Hepatocyte (in vitro differentiated cells): ENCODE measurements around the gene COX19. TPM values are rescaled to one million over a fixed set of nuclear protein-coding genes. Genes with fewer than 3 reads are reported as not detected.
"Not testable (repeated sequence)": the region's sequence is repeated elsewhere in the genome, so short reads cannot be mapped to it uniquely, and the experiment has no call there.

ENCODE experiments used
- DNase-seq: peaks from one replicate; pipeline ENCODE4 v3.0.0-alpha.2; 2016; ENCODE audit warnings: low spot score
- H2AFZ ChIP-seq: fragments of 200-600 bp; sonication (generic); 2 replicates; pipeline ENCODE4 v1.6.0; 2016; ENCODE audit warnings: antibody characterized with exemption, mild to moderate bottlenecking
- H3K27ac ChIP-seq: fragments of 200-600 bp; sonication (generic); 2 replicates; pipeline ENCODE4 v1.5.1; 2016; ENCODE audit warnings: mild to moderate bottlenecking
- H3K27me3 ChIP-seq: fragments of 200-600 bp; sonication (generic); 2 replicates; pipeline ENCODE4 v1.6.1; 2016
- H3K36me3 ChIP-seq: fragments of 200-600 bp; sonication (generic); replicated peaks from 2 replicates; pipeline ENCODE4 v1.5.1; 2016; ENCODE audit warnings: low read depth; ENCODE audit not compliant: insufficient read depth
- H3K4me1 ChIP-seq: fragments of 200-600 bp; sonication (generic); 2 replicates; pipeline ENCODE4 v1.5.1; 2016; ENCODE audit warnings: mild to moderate bottlenecking, moderate library complexity; ENCODE audit not compliant: insufficient read depth
- H3K4me2 ChIP-seq: fragments of 200-600 bp; sonication (generic); 2 replicates; pipeline ENCODE4 v1.6.0; 2016
- H3K4me3 ChIP-seq: fragments of 200-600 bp; sonication (generic); 2 replicates; pipeline ENCODE4 v1.5.1; 2016; ENCODE audit warnings: mild to moderate bottlenecking
- H3K79me2 ChIP-seq: fragments of 200-600 bp; sonication (generic); 2 replicates; pipeline ENCODE4 v1.6.0; 2017; ENCODE audit warnings: mild to moderate bottlenecking
- H3K9me2 ChIP-seq: fragments of 200-600 bp; sonication (generic); replicated peaks from 2 replicates; pipeline ENCODE4 v1.6.0; 2017; ENCODE audit warnings: mild to moderate bottlenecking; ENCODE audit not compliant: insufficient read depth
- H3K9me3 ChIP-seq: fragments of 200-600 bp; sonication (generic); 2 replicates; pipeline ENCODE4 v1.5.1; 2016; ENCODE audit warnings: low read depth, mild to moderate bottlenecking
- H4K20me1 ChIP-seq: fragments of 200-600 bp; sonication (generic); 2 replicates; pipeline ENCODE4 v1.6.0; 2016; ENCODE audit warnings: mild to moderate bottlenecking; ENCODE audit not compliant: insufficient read depth, poor library complexity, severe bottlenecking
- EZH2 ChIP-seq: fragments of 200-600 bp; sonication (generic); IDR thresholded peaks from 2 replicates; pipeline ENCODE4 v1.6.1; 2016; ENCODE audit warnings: antibody characterized with exemption, mild to moderate bottlenecking, borderline replicate concordance
- EZH2phosphoT487 ChIP-seq: fragments of 200-600 bp; sonication (generic); IDR thresholded peaks from one replicate; pipeline ENCODE4 v1.6.1; 2018; ENCODE audit warnings: antibody characterized with exemption, mild to moderate bottlenecking, low read depth, moderate library complexity; ENCODE audit not compliant: unreplicated experiment, severe bottlenecking
- WGBS: methylation state at CpG from one replicate; pipeline ENCODE4 v1.1.6; 2016; ENCODE audit warnings: low lambda C conversion rate; ENCODE audit errors: missing lambda C conversion rate; 5-methylcytosine and 5-hydroxymethylcytosine counted together
- polyA plus RNA-seq: library from polyadenylated mRNA; unstranded; fragments of >200 nt; fragmentation: Nextera tagmentation; extraction: Ambion mirVana; gene quantifications from 2 replicates; pipeline ENCODE4 v1.2.1, GENCODE V29; 2016
- total RNA-seq: library from RNA; depleted of rRNA; stranded (reverse); fragments of >200 nt; gene quantifications from 2 replicates; pipeline ENCODE4 v1.2.3, GENCODE V29; 2014
- TF ChIP-seq, protein P1 (sequence below): fragments of 200-600 bp; sonication (generic); IDR thresholded peaks from 2 replicates; pipeline ENCODE4 v1.5.1; 2016; ENCODE audit warnings: antibody characterized with exemption, mild to moderate bottlenecking; ENCODE audit not compliant: poor library complexity

The COX19 gene
- total and polyA plus RNA-seq, 2 experiments from 2014 or later: 11.6 to 18.9 TPM

DNA sequence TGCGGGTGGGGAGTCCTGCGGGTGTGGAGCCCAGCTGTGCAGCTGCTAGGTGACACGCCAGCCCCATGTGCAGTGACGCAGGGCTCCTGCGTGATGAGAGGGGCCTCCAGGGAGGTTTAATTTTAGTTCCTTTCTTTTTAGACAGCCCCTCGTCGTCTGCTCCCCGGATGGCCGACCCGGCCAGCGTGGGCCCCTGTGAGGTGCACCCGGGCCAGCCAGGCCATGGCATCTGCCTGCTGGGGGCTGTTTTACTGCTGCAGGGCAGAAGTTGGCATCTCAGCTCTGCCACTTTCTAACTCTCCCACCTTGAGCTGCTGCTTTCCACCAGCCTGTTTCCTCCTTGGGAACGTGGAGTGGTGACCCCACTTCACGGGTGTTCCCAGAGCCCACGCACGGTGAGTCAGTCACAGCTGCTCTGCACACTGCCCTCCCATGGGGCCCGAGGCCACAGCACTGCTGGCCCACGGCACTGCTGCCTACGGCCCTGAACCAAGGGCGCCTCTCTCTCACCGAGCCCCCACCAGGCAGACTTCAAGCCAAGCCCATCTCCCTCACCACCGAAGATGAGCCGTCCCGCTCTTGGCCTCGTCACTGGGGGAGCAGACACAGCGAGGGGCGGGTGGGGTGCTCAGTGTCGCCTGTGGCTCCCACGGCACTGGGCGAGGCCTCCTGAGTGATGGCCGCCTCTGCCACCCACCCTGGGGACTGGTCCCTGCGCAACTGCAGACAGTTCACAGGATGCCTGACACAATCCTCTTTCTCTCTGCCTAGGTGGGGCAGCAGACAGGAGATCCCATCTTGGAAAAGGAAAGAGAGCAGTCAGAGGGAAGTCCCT, 28.9 kb upstream of the COX19 start:
- Histone ChIP-seq H3K4me2 (no peak overlapping the region), H3K79me2 (no peaks in the 10 kb centered on the region), H3K36me3 (no peaks in the 10 kb centered on the region), H3K27me3 (no peaks in the 10 kb centered on the region), H3K4me3 (no peak overlapping the region), H3K27ac (no peak overlapping the region), H3K9me2 (no peaks in the 10 kb centered on the region), H2AFZ (no peak overlapping the region), H4K20me1 (no peaks in the 10 kb centered on the region), H3K9me3 (no peaks in the 10 kb centered on the region), H3K4me1 (no peaks in the 10 kb centered on the region)
- 83% methylated on average over 25 of the region's 32 CpGs for WGBS
- TF ChIP-seq EZH2phosphoT487 (no peak), EZH2 (no peak)
- TF ChIP-seq, protein P1, sequence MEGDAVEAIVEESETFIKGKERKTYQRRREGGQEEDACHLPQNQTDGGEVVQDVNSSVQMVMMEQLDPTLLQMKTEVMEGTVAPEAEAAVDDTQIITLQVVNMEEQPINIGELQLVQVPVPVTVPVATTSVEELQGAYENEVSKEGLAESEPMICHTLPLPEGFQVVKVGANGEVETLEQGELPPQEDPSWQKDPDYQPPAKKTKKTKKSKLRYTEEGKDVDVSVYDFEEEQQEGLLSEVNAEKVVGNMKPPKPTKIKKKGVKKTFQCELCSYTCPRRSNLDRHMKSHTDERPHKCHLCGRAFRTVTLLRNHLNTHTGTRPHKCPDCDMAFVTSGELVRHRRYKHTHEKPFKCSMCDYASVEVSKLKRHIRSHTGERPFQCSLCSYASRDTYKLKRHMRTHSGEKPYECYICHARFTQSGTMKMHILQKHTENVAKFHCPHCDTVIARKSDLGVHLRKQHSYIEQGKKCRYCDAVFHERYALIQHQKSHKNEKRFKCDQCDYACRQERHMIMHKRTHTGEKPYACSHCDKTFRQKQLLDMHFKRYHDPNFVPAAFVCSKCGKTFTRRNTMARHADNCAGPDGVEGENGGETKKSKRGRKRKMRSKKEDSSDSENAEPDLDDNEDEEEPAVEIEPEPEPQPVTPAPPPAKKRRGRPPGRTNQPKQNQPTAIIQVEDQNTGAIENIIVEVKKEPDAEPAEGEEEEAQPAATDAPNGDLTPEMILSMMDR: no peak
- no peak for DNase-seq

DNA sequence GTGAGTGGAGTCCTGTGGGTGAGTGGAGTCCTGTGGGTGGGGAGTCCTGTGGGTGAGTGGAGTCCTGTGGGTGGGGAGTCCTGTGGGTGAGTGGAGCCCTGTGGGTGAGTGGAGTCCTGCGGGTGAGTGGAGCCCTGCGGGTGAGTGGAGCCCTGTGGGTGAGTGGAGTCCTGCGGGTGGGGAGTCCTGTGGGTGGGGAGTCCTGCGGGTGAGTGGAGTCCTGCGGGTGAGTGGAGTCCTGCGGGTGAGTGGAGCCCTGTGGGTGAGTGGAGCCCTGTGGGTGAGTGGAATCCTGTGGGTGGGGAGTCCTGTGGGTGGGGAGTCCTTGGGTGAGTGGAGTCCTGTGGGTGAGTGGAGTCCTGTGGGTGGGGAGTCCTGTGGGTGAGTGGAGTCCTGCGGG, 27.1 kb upstream of the COX19 start:
- not testable (repeated sequence) for H3K9me2 ChIP-seq, DNase-seq, H3K4me1 ChIP-seq, H3K36me3 ChIP-seq, H2AFZ ChIP-seq, H3K27ac ChIP-seq, H3K27me3 ChIP-seq, H3K4me2 ChIP-seq, H3K79me2 ChIP-seq, H4K20me1 ChIP-seq, H3K4me3 ChIP-seq, H3K9me3 ChIP-seq
- no CpG with 5 or more reads among the region's 7 CpGs for WGBS

DNA sequence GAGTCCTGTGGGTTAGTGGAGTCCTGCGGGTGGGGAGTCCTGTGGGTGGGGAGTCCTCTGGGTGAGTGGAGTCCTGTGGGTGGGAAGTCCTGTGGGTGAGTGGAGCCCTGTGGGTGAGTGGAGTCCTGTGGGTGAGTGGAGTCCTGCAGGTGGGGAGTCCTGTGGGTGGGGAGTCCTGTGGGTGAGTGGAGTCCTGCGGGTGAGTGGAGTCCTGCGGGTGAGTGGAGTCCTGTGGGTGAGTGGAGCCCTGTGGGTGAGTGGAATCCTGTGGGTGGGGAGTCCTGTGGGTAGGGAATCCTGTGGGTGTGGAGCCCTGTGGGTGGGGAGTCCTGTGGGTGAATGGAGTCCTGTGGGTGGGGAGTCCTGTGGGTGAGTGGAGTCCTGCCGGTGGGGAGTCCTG, 26.7 kb upstream of the COX19 start:
- not testable (repeated sequence) for H3K27ac ChIP-seq, H3K27me3 ChIP-seq, H3K79me2 ChIP-seq, H3K9me3 ChIP-seq, H2AFZ ChIP-seq, H3K4me3 ChIP-seq, H3K4me1 ChIP-seq, H3K9me2 ChIP-seq, H3K36me3 ChIP-seq, DNase-seq, H3K4me2 ChIP-seq, H4K20me1 ChIP-seq
- whole genome bisulfite sequencing: no CpG with 5 or more reads among the region's 4 CpGs

DNA sequence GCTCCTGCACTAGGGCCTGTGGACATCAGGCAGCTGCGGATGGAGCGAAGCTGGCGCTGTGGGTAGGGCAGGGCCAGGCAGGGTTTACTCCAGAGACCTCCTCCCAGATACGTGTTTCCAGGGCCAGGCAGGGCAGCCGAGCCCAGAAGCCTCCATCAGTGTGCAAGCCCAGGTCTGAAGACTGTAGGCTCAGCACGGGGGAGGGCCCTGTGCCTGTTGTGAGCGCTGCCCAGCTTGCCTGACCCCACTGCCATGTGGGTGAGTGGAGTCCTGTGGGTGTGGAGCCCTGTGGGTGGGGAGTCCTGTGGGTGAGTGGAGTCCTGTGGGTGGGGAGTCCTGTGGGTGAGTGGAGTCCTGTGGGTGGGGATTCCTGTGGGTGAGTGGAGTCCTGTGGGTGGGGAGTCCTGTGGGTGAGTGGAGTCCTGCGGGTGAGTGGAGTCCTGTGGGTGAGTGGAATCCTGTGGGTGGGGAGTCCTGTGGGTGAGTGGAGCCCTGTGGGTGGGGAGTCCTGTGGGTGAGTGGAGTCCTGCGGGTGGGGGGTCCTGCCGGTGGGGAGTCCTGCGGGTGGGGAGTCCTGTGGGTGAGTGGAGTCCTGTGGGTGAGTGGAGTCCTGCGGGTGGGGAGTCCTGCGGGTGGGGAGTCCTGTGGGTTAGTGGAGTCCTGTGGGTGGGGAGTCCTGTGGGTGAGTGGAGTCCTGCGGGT, 25.9 kb upstream of the COX19 start:
- not testable (repeated sequence) for H4K20me1 ChIP-seq, H3K4me2 ChIP-seq, DNase-seq, H3K36me3 ChIP-seq, H2AFZ ChIP-seq, H3K79me2 ChIP-seq, H3K4me1 ChIP-seq, H3K4me3 ChIP-seq, H3K27ac ChIP-seq, H3K9me2 ChIP-seq, H3K9me3 ChIP-seq, H3K27me3 ChIP-seq
- WGBS: 81% methylated on average over 7 of the region's 14 CpGs
